ENCODE data around the gene CBLL1. TPM values are rescaled to one million over a fixed set of nuclear protein-coding genes. Genes with fewer than 3 reads are reported as not detected.

CBLL1 gene
- total RNA-seq, 4 donors from 2014 or later, result 9.6 to 28.8 (median 14.5) TPM

DNA sequence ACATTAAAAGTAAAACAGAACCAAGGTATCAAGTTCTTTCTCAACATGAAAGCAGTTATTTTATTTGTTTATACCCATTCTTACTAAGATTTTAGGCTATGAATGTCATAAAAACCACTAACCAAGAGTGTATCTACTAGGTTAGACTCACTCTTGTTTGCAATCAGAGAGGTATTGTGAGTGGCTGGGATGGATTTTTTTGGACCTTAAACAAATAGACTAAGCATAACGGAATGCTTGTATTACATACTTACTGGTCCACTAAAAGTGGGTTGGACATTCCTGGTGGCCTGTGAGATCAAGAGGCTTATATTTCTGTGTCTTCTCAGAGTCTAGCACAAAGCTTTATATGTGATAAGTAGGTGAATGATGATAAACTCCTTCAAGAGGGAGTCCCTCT lies 32.6 kb upstream of the CBLL1 start:
- TF ChIP-seq, protein P1, sequence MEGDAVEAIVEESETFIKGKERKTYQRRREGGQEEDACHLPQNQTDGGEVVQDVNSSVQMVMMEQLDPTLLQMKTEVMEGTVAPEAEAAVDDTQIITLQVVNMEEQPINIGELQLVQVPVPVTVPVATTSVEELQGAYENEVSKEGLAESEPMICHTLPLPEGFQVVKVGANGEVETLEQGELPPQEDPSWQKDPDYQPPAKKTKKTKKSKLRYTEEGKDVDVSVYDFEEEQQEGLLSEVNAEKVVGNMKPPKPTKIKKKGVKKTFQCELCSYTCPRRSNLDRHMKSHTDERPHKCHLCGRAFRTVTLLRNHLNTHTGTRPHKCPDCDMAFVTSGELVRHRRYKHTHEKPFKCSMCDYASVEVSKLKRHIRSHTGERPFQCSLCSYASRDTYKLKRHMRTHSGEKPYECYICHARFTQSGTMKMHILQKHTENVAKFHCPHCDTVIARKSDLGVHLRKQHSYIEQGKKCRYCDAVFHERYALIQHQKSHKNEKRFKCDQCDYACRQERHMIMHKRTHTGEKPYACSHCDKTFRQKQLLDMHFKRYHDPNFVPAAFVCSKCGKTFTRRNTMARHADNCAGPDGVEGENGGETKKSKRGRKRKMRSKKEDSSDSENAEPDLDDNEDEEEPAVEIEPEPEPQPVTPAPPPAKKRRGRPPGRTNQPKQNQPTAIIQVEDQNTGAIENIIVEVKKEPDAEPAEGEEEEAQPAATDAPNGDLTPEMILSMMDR (IDR thresholded peaks at IDR 0.05), result no peak
- no peak for TF ChIP-seq POLR2A (IDR thresholded peaks at IDR 0.05)
- Histone ChIP-seq H3K4me1 (no peaks in the 10 kb centered on the region), H3K36me3 (no peaks in the 10 kb centered on the region), H3K4me3 (no peak overlapping the region), H3K9me3 (no peaks in the 10 kb centered on the region), H3K27ac (no peak overlapping the region), H3K27me3 (no peaks in the 10 kb centered on the region)
- intact Hi-C loops (cut with DNase I), result no loop called here
- no peak for DNase-seq
- 67 to 88% methylated on average over 1 of the region's 1 CpG for WGBS, 2 donors

DNA sequence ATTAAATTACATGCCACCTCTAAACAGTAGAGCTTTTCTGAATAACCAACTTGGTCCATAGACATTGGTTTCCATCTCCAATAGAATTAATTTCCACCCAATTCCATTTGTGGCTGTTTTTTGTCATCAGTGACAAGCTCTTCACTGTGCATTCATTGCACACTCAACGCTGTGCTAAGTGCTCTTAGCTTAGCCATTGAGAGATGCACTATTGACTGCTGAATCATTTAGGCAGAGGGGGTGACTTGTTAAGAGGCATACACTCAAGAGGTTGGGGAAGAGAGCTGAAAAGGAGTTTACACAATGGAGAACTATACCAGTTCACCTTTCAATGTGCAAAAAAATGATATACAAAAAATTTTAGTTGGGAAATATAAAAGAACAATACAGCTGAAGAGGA lies 31.9 kb upstream of the CBLL1 start:
- Histone ChIP-seq H3K4me1 (no peaks in the 10 kb centered on the region), H3K36me3 (no peaks in the 10 kb centered on the region), H3K27ac (no peak overlapping the region), H3K4me3 (no peak overlapping the region), H3K27me3 (no peaks in the 10 kb centered on the region), H3K9me3 (no peaks in the 10 kb centered on the region)
- intact Hi-C loops (cut with DNase I), result no loop called here
- WGBS, 2 donors, result 78 to 100% methylated on average over 1 of the region's 1 CpG
- DNase-seq, result no peak
- TF ChIP-seq, protein P1 (IDR thresholded peaks at IDR 0.05), result no peak
- no peak for TF ChIP-seq POLR2A (IDR thresholded peaks at IDR 0.05)

DNA sequence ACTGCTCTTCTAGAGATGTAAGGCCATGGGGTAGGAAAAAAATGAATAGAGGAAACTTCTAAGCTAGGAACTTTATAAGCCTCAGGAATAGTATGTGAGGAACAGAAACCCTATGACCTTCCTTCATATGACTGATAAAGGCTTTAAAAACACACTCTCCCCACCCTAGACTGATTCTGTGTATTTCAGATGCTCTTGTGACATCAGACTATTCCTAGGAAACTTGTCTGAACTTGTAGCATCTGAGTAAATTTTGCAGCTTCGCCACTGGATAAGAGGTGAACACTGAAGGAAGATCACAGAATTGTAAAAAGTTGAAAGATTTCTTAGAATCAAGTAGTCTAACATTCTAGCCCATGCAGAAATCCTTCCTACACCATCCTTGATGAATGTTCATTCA lies 31.0 kb upstream of the CBLL1 start:
- no peak for TF ChIP-seq POLR2A (IDR thresholded peaks at IDR 0.05)
- TF ChIP-seq, protein P1 (IDR thresholded peaks at IDR 0.05), result no peak
- Histone ChIP-seq H3K27me3 (no peaks in the 10 kb centered on the region), H3K4me3 (no peak overlapping the region), H3K4me1 (no peaks in the 10 kb centered on the region), H3K27ac (no peak overlapping the region), H3K36me3 (no peaks in the 10 kb centered on the region), H3K9me3 (no peaks in the 10 kb centered on the region)
- intact Hi-C loops (cut with DNase I), result no loop called here
- 50 to 77% methylated on average over 1 of the region's 1 CpG for WGBS, 2 donors
- DNase-seq, result no peak

DNA sequence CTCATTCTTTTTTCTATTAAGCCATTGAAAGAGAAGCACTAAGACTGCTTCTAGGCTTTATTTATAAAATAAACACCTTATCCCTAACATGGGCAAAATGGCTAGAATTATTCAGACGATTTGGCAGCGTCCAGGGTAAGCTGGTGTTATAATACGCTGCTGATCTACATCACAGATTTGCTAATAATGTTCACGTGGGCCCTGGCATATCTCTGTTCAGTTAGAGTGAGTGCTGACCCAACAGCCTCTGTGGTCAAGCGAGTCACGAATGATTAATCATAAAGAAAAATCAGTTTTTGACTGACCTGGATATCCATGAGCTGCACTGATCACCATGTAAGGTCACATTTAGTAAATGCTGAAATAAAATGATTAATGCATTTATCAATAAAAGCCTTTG lies 28.4 kb upstream of the CBLL1 start:
- intact Hi-C loops (cut with DNase I), result no loop called here
- Histone ChIP-seq H3K36me3 (no peaks in the 10 kb centered on the region), H3K9me3 (no peaks in the 10 kb centered on the region), H3K27ac (no peak overlapping the region), H3K4me1 (no peaks in the 10 kb centered on the region), H3K4me3 (no peak overlapping the region), H3K27me3 (no peaks in the 10 kb centered on the region)
- no peak for DNase-seq
- TF ChIP-seq, protein P1 (IDR thresholded peaks at IDR 0.05), result no peak
- no peak for TF ChIP-seq POLR2A (IDR thresholded peaks at IDR 0.05)
- WGBS, 2 donors, result 77 to 78% methylated on average over 6 of the region's 6 CpGs

DNA sequence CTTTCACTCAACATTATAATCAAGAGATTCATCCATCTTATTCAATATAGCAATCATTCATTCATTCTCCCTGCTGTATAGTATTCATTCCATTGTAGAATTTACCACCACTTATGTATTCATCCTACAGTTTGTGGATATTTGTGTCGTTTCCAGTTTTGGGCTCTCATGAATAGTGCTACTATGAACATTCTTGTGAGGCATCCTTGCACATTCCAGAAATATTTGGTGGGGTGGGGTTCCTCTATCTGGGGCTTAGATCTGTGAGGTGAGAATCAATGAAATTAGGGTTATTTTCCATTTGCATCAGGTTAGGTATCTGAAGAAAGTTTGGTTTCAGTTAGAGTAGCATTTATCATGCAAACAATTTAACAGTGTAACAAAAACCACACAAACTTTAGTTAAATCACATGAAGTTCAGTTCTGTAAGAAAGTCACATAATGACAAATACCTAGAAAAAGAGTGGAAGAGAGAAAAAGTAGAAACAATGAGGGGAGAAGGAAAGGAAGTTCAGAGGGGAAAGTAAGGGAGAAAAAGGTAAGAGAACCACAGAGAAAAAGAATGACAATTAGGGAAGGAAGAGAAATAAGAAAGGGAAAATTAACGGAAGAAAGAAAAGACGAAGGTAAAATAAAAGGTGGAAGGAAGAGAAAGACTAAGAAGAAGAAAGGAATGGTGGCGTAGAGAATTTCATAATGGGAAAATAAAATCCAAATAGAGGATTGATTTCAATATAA lies 25.3 kb upstream of the CBLL1 start:
- intact Hi-C loops (cut with DNase I), result no loop called here
- Histone ChIP-seq H3K4me3 (no peak overlapping the region), H3K27me3 (no peaks in the 10 kb centered on the region), H3K27ac (no peak overlapping the region), H3K36me3 (no peaks in the 10 kb centered on the region), H3K9me3 (no peaks in the 10 kb centered on the region), H3K4me1 (no peaks in the 10 kb centered on the region)
- TF ChIP-seq POLR2A (IDR thresholded peaks at IDR 0.05), result no peak
- TF ChIP-seq, protein P1 (IDR thresholded peaks at IDR 0.05), result no peak
- 77 to 81% methylated on average over 4 of the region's 4 CpGs for WGBS, 2 donors
- no peak for DNase-seq
